GM23338 (cell line): Measurements from ENCODE around the gene PCSK2.

ENCODE experiments used
- EZH2 ChIP-seq: fragments of 200-600 bp; sonication (generic); IDR thresholded peaks from one replicate; pipeline ENCODE4 v1.8.0; 2017; ENCODE audit warnings: antibody characterized with exemption, mild to moderate bottlenecking, low read depth; ENCODE audit not compliant: unreplicated experiment
- JUNB ChIP-seq: IDR thresholded peaks from one replicate; pipeline ENCODE4 v1.6.1; 2016; ENCODE audit warnings: antibody characterized with exemption; ENCODE audit not compliant: unreplicated experiment
- NANOG ChIP-seq: IDR thresholded peaks from 2 replicates; pipeline ENCODE4 v1.6.1; 2016; ENCODE audit warnings: antibody characterized with exemption, borderline replicate concordance
- POLR2AphosphoS5 ChIP-seq: IDR thresholded peaks from 2 replicates; pipeline ENCODE4 v1.6.1; 2016; ENCODE audit warnings: antibody characterized with exemption, low read depth
- ZNF114 ChIP-seq: fragments of 250-450 bp; sonication (Bioruptor Pico); IDR thresholded peaks from 2 replicates; pipeline ENCODE4 v1.5.0; 2020; ENCODE audit warnings: mild to moderate bottlenecking, moderate library complexity
- ZNF331 ChIP-seq: fragments of 250-450 bp; sonication (Bioruptor Pico); IDR thresholded peaks from 2 replicates; pipeline ENCODE4 v1.5.0; 2020; ENCODE audit warnings: low read depth, mild to moderate bottlenecking, moderate library complexity
- TF ChIP-seq, protein P1 (sequence below), 2 experiments: fragments of 200-600 bp in 1 of 2; sonication (generic) in 1 of 2; conservative IDR thresholded peaks; 2 replicates each; pipeline versions ENCODE4 v1.5.1 to v1.6.1; 2016 to 2017; ENCODE audit warnings: antibody characterized with exemption in 2 of 2, low read depth in 2 of 2, mild to moderate bottlenecking in 2 of 2, moderate library complexity in 1 of 2
- TF ChIP-seq, protein P2 (sequence below): IDR thresholded peaks from one replicate; pipeline ENCODE4 v1.6.1; 2018; ENCODE audit warnings: antibody characterized with exemption; ENCODE audit not compliant: unreplicated experiment

DNA sequence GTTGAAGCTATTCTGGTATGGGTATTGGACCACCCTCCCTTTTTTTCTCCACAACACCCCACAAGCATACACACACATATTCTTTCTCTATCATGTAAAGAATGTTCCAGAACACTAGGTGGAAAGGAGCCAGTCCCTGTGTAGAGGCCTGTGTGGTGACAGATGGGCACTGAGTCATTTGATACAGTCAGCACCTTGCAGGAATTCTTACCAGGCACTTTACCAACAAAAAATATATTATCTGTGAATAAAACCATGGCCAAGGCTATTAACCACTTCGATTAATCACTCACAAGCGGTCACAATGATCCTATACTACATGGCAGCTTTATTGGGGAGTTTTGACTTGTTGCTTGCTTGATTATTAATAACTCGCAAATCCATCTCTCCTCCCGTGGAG, 154.9 kb downstream of the PCSK2 start:
- TF ChIP-seq, protein P1, sequence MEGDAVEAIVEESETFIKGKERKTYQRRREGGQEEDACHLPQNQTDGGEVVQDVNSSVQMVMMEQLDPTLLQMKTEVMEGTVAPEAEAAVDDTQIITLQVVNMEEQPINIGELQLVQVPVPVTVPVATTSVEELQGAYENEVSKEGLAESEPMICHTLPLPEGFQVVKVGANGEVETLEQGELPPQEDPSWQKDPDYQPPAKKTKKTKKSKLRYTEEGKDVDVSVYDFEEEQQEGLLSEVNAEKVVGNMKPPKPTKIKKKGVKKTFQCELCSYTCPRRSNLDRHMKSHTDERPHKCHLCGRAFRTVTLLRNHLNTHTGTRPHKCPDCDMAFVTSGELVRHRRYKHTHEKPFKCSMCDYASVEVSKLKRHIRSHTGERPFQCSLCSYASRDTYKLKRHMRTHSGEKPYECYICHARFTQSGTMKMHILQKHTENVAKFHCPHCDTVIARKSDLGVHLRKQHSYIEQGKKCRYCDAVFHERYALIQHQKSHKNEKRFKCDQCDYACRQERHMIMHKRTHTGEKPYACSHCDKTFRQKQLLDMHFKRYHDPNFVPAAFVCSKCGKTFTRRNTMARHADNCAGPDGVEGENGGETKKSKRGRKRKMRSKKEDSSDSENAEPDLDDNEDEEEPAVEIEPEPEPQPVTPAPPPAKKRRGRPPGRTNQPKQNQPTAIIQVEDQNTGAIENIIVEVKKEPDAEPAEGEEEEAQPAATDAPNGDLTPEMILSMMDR (conservative IDR thresholded peaks at IDR 0.05; ENCODE audit: low read depth in 2 of 2): no peak
- TF ChIP-seq POLR2AphosphoS5 (no peak), EZH2 (no peak), ZNF331 (CRISPR knock-in tag) (no peak), JUNB (no peak), NANOG (no peak), ZNF114 (CRISPR knock-in tag) (no peak)
- TF ChIP-seq, protein P2, sequence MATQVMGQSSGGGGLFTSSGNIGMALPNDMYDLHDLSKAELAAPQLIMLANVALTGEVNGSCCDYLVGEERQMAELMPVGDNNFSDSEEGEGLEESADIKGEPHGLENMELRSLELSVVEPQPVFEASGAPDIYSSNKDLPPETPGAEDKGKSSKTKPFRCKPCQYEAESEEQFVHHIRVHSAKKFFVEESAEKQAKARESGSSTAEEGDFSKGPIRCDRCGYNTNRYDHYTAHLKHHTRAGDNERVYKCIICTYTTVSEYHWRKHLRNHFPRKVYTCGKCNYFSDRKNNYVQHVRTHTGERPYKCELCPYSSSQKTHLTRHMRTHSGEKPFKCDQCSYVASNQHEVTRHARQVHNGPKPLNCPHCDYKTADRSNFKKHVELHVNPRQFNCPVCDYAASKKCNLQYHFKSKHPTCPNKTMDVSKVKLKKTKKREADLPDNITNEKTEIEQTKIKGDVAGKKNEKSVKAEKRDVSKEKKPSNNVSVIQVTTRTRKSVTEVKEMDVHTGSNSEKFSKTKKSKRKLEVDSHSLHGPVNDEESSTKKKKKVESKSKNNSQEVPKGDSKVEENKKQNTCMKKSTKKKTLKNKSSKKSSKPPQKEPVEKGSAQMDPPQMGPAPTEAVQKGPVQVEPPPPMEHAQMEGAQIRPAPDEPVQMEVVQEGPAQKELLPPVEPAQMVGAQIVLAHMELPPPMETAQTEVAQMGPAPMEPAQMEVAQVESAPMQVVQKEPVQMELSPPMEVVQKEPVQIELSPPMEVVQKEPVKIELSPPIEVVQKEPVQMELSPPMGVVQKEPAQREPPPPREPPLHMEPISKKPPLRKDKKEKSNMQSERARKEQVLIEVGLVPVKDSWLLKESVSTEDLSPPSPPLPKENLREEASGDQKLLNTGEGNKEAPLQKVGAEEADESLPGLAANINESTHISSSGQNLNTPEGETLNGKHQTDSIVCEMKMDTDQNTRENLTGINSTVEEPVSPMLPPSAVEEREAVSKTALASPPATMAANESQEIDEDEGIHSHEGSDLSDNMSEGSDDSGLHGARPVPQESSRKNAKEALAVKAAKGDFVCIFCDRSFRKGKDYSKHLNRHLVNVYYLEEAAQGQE: no peak
